HG02981 (cell line): ENCODE results near the gene SHC3.

Experiments used
- ATAC-seq: cut with Tn5 transposase; IDR thresholded peaks from one replicate; pipeline ENCODE4 v1.9.1; 2021; ENCODE audit warnings: mild to moderate bottlenecking, moderate library complexity; ENCODE audit not compliant: unreplicated experiment

The SHC3 gene

DNA sequence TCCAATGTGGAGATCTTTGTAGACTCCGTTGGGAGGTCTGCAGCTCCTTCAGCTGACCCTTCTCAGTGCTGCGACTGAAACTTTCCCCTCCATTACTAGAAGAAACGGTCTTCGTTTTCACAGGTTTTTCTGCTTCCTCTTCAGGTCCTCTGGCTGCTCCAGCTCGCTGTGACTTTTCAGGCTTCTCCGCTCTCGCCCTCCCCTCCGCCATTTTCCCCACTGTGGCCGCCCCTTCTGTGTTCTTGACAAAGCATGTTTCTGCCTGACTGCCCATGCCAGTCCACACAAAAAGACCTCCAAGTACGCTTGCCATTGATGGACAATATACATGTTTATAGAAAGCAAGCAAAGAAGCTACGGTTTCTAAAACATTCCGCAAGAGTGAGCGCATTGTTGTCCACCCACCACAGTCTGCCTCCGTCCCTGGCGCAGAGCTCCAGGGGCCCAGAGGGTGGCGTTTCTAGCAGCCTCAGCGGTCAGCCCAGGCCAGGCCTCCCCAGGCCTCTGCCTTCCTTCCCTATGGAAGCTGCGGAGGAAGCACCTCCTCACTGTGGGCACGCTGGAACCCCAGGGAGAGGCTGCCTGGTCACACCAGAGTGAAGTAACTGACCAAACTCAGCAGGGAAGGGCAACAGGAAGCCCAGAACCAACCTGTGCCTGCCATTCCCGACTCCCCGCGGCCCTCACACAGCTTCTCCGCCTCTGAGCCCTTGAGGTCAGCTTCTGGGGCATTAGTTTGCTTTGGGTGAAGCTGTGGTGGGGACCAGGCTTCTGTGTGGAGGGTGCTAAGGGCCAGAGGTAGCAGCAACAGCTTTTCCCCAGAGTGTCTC is 207.3 kb downstream of the SHC3 start:
- ATAC-seq = no peak

DNA sequence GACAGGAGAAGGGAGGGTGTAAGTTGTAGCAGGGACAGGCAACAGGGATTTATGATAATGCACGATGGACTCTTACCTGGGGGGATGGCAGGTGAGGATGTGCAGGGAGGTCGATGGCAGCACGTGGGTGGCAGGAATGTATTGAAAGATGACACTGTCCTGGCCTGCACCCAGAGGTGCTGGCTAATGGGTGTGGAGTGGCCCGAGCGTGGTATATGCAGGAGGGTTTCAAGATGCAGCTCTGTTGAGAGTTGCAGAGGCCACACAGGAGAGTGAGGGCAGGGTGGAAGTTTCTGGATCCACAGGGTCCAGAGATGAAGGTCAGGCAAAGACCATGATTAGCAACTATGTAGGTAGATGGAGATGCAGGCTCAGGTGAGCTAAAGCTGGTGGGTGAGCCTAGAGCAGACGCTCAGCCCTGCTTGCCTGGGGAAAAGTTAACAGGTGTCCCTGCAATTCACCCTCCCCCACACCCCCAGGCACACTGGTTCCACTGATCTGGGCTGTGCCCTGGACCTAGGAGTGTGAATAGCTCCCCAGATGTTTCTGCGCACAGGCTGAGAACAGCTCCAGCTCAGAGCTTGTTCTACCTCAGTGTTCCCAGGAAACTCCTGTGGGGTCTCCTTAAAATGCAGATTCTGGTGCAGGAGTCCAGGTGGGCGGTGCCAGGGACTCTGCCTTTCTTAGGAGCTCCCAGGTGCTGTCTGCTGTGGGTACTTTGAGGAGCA is 208.8 kb downstream of the SHC3 start:
- no peak for ATAC-seq

DNA sequence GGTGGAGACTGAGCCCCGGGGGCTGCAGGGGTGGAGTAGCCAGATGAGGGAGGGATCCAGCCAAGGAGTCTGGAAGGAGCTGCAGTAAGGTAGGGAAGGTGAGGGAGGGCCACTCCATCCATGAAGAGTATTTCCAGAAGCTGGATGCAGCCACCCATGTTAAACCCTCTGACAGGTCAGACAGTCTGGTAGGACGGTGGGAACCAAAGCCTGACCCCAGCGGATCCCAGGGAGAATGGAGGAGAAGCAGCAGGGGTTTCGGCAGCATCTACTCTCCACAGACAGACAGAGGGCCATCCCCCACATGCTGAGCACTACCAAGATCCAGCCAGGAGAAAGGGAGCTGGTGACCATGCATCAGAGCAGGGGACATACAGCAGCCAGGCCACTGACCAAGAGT is 209.8 kb downstream of the SHC3 start:
- ATAC-seq = no peak

DNA sequence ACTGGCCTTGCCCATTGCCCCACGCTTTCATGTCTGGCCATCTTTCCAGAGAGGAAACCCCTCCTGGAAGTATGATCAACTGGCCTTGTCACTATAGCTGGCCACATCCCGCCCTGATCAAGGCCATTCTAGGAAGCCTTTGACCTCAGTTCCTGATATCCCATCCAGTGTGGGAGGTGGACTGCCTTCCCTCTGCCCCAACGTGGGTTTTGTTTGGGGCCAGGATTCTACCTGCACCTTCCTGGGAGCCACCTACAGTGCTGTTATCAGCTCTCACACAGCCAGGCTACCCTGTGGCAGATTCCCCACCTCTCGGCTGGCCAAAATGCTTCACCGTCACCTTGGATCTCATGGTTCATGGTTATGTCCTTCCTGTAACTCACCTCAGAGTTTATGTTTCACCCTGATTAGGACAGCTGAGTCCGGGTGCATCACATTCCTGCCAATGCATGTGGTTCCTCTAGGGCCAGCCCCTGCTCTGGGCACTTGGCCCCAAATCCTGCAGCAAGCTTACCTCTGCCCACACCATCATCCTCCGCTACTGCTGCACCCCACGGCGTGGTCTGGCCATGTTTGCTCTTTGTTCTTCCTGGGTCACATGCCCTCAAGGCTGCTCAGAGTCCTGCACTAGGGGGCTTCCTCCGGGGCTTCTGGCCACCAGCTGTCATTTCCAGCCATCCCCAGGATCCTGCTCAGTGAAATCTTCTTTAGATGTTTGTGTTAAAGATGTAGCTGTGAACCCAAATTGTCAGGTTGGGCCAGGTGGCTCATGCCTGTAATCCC is 211.5 kb downstream of the SHC3 start:
- ATAC-seq = no peak

DNA sequence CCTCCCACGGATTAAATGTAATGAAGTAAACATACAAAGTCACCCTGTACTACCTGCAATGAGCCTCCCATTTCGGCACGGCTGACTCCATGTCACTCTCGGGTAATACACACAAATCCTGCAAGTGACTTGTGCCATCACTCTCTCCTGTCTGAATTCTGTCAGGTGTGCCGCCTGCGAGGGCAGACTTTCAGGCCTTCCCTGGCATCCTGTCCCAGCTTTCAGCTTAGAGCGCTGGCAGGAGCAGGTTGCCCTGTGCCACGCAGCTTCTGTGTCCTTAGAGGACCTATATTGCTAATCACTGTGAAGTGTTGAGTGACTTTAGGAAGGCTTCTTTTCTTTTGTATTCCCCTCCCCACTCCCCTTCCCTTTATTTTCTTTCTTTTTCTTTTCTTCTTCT is 213.1 kb downstream of the SHC3 start:
- no peak for ATAC-seq

DNA sequence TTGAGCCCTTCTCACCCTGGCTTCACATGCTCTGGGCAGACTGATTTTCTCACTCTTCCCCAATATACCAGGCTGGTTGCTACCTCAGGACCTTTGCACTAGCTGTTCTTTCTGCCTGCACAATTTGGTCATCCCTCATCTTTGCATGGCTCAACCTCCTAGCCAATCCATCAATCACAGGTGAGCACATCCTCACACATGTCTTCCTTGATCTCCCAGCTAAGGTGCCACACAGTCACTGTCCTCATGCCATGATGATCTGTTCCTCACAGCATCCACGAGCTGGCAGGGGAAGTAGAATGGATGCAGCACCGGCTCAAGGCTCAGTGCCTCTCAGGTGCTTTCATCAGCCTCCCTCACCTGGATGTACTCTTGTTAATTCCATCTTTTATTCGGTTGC is 218.0 kb downstream of the SHC3 start:
- ATAC-seq = no peak

DNA sequence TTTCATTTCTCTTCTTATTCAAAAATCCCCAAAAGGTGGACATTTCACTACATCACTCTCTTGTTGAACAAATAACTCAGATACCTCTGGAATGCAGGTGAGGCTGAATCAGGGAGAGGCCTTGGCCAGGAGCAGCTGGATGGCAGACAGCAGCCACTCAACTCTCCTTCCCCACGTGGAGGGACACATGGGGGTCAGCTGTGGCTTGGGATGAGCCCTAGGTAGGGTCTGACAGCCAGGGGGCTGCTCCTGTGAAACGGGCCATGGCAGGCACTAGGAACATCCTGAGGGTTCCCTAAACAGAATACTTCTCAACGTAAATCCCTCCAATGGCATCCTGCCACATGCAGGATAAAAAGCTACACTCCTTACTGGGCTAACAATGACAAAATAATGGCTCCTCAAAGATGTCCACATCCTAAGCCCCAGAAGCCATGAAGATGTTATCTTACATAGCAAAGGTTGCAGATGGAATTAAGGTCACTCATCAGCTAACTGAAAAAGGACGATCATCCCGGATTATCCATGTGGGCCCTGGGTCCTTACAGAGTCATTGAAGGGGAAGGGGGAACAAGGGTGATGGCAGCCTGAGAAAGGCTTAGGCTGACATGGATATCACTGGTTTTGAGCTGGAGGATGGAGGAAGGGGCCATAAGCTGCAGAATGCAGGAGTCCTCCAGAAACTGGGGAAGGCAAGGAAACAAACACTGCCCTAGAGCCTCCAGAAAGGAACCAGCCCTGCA is 218.7 kb downstream of the SHC3 start:
- no peak for ATAC-seq

DNA sequence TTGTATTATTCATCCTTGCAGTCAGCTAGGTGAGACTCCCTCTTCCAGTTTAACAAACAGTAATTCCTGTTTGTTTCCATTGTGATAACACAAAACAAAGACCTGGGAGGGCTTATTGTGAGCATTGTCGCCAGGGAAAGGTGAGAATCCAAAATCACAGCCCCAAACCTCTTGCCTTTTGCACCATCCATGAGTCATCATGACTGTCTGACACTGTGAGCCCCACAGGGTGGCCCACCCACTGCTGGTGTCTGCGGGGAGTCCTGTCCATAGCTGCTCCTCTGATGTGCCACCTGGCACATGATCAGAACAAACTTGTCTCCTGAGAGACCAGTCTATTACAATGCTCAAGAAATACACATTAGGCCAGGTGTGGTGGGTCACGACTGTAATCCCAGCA is 221.1 kb downstream of the SHC3 start:
- ATAC-seq = no peak
